ENCODE measurements around the gene ATP1A3. TPM values are rescaled to one million over a fixed set of nuclear protein-coding genes. Genes with fewer than 3 reads are reported as not detected.
"Not testable (repeated sequence)": the region's sequence is repeated elsewhere in the genome, so short reads cannot be mapped to it uniquely, and the experiment has no call there.

The ATP1A3 gene
- total RNA-seq, result 22.9 and 23.2 TPM in 2 replicates
- long read RNA-seq, result 0 reads

DNA sequence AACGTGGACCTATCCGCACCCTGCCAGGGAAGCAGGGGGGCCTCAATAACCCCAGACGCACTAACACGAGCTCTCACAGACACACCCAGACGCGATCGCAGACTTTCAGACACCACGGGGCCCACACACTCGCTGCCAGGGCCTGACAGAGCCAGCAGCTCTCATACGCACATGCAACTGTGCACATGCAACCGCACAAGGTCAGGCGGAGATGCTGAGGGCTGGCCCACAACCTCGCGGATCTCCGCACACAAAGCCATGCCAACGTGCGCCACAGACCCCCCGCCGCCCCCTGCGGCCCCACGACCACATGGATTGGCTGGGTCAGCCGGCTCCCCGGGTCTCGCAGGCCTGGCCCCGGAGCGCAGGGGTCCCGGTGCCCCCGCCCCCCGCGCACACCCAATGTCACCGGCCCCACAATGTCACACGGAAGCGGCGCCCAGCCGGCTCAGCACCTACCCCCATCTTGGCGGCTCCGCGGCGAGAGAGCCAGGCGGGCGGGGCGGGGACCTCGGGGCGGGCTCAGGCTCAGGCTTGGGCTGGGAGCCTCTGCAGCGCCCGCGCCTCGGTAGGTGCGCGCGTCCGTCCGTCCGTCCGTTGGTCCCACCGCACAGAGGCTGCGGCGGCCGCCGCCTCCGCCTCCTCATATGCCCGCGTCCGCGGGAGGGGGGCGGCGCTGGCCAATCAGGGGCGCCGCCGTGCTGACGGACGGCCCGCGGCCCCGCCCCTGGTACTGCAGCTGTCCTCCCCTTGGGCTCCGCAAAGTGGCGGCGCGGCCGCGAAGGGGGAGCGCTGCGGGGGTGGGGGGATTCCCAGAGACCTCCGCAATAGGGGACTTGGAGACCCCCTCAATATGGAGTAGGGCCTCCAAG, at the start of gene ATP1A3:
TSS of gene ATP1A3 (minus strand) at position 619 of the 872 bp plus-strand sequence. CDS start at position 465, 154 bp downstream.
- peaks cover 54% of the 10 kb centered on the region for H3K27me3 Mint-ChIP-seq (ENCODE audit: low read depth)
- H3K27ac Mint-ChIP-seq (ENCODE audit: unreplicated experiment), result no peak within 1 kb of the TSS
- H3K9me3 Mint-ChIP-seq, result no peaks in the 10 kb centered on the region
- no peaks in the 10 kb centered on the region for H3K36me3 Mint-ChIP-seq (ENCODE audit: low read depth)
- H3K4me1 Mint-ChIP-seq, result peaks cover 40% of the 10 kb centered on the region
- no peak for TF ChIP-seq CTCF (conservative IDR thresholded peaks at IDR 0.05)
- DNase-seq (ENCODE audit: low read depth, low spot score), result peak; percentile 51
- H3K4me3 Mint-ChIP-seq, result peak within 1 kb of the TSS; percentile 82

GRCh38 chr19:42042455-42043170, 48.6 kb upstream of the ATP1A3 start:
- Mint-ChIP-seq H3K36me3 (ENCODE audit: low read depth) (no peaks in the 10 kb centered on the region), H3K27me3 (ENCODE audit: low read depth) (no peaks in the 10 kb centered on the region), H3K4me1 (no peaks in the 10 kb centered on the region), H3K9me3 (no peaks in the 10 kb centered on the region), H3K27ac (ENCODE audit: unreplicated experiment) (no peak overlapping the region), H3K4me3 (no peak overlapping the region)
- TF ChIP-seq CTCF (conservative IDR thresholded peaks at IDR 0.05), result no peak
- DNase-seq (ENCODE audit: low read depth, low spot score), result no peak

GRCh38 chr19:42040491-42040890, 46.5 kb upstream of the ATP1A3 start:
- DNase-seq (ENCODE audit: low read depth, low spot score); H3K36me3 Mint-ChIP-seq (ENCODE audit: low read depth); H3K4me1 Mint-ChIP-seq; H3K27ac Mint-ChIP-seq (ENCODE audit: unreplicated experiment); H3K9me3 Mint-ChIP-seq; H3K4me3 Mint-ChIP-seq; H3K27me3 Mint-ChIP-seq (ENCODE audit: low read depth): not testable (repeated sequence)

GRCh38 chr19:42040031-42040430, 46.0 kb upstream of the ATP1A3 start:
- no peak overlapping the region for H3K4me3 Mint-ChIP-seq
- H3K36me3 Mint-ChIP-seq (ENCODE audit: low read depth), result no peaks in the 10 kb centered on the region
- H3K4me1 Mint-ChIP-seq, result peaks cover under 1% of the 10 kb centered on the region
- no peak overlapping the region for H3K27ac Mint-ChIP-seq (ENCODE audit: unreplicated experiment)
- no peaks in the 10 kb centered on the region for H3K27me3 Mint-ChIP-seq (ENCODE audit: low read depth)
- no peak for TF ChIP-seq CTCF (conservative IDR thresholded peaks at IDR 0.05)
- DNase-seq (ENCODE audit: low read depth, low spot score), result no peak
- H3K9me3 Mint-ChIP-seq, result no peaks in the 10 kb centered on the region

GRCh38 chr19:42038666-42039065, 44.6 kb upstream of the ATP1A3 start:
- no peak for DNase-seq (ENCODE audit: low read depth, low spot score)
- Mint-ChIP-seq H3K27ac (ENCODE audit: unreplicated experiment) (no peak overlapping the region), H3K4me1 (peaks cover 8% of the 10 kb centered on the region), H3K9me3 (no peaks in the 10 kb centered on the region), H3K27me3 (ENCODE audit: low read depth) (no peaks in the 10 kb centered on the region), H3K4me3 (no peak overlapping the region), H3K36me3 (ENCODE audit: low read depth) (no peaks in the 10 kb centered on the region)
- TF ChIP-seq CTCF (conservative IDR thresholded peaks at IDR 0.05), result no peak

DNA sequence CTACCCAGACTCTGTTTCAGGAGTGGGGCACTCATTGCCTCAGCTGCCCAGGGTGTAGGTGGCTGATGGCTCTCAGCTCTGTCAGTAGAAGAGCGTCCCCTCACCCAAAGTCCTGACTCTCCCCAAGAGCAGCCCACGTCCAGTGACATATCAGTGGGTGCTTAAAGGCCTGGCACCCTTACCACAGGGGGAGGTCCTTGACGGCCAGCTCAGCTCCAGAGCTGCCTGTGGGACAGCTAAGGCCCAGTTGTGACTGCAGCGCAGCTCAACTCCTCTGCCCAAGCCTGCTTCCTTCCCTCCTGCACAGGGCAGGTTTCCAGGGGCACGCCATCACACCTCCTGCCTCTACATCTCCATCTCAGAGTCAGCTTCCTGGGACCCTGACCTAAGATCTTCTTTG, 43.6 kb upstream of the ATP1A3 start:
- Mint-ChIP-seq H3K4me3 (no peak overlapping the region), H3K36me3 (ENCODE audit: low read depth) (no peaks in the 10 kb centered on the region), H3K27me3 (ENCODE audit: low read depth) (no peaks in the 10 kb centered on the region), H3K27ac (ENCODE audit: unreplicated experiment) (no peak overlapping the region), H3K9me3 (no peaks in the 10 kb centered on the region), H3K4me1 (peaks cover 11% of the 10 kb centered on the region)
- no peak for TF ChIP-seq CTCF (conservative IDR thresholded peaks at IDR 0.05)
- DNase-seq (ENCODE audit: low read depth, low spot score), result no peak
